AML-193 (cell line): ENCODE measurements around the gene CYB5B.

ENCODE experiments used
- DNase-seq, 2 experiments: peaks; one replicate each; lab custom pipeline; 2025; lab: John Stamatoyannopoulos, UW

Gene CYB5B

DNA sequence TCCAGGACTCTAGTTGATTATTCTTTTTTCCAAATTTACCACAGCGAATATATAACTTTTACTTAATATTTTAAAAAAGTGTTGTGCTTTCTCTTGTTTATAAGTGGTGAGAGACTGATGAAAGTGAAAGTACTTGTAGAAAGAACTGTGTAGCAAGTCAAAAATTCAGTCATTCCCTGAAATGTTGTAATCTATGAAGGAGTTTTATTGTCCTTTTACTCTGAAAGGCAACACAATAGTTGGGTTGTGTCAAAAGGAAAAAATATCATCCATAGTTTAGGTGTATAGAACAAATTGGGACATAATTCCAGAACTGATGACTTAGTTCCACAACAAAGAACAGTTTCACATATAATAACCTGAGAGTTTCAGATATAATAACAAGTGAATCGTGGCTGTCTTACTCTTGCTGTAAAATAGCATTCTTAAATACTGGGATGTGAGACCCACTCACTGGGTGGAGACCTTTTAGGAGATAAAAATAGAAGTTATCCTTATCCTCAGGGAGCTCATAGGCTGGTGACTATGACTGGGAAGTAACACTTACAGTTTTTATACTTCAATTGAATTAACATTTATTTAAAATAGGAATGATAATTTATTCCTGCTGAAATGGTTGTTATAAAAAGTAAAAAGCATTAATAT, 20.6 kb downstream of the CYB5B start:
- DNase-seq, result no peak

DNA sequence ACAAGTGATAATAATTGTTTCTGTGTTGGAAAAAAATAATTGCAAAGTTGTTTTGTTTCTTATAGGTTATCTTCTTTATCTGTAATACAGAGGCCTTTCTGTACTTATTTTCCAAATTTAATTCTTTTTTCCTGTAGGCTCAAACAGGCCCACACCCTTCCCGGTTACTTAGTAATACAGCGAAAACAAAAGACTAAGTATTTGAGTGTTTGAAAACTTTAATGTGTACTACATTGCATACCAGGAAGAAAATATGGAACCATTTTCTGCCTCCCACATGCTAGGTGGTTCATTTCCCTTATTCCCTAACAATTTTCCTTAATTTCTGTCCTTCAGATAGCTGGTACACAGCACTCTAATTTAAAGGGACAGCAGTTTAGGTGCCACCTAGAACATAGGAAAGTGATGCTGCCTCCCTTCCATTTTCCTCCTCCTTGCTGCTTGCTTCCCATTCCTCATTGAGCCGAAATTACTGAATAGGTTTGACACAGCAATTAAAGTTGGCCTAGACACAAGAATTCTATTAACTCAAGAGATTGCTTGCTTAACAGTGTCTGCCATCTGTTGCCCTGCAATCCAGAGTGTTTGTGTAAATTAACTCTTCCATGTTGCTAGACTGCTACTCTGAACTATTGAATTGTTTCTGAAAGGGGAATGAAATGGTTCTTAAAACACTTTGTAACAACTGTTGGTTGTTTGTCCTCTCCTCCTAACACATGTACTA, 24.2 kb downstream of the CYB5B start:
- DNase-seq, result no peak

DNA sequence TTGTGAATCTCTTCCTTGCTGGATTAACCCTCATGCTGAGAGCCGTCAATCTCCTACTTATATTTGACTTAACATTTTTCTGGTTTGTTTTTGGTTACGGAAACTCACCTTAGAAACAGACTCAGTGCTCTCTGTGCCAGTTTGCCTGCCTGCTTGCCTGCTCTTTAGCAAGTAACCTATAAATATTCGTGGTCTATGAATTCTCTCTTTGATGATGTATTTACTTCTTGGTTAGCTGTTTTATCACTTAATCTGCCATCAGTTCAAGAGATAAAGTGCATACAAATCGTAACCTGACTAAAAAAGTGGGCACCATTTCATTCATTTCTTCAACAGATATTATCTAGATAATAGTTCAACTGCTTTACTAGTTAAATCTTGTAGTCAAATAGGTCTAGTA, 26.7 kb downstream of the CYB5B start:
- DNase-seq, result no peak

DNA sequence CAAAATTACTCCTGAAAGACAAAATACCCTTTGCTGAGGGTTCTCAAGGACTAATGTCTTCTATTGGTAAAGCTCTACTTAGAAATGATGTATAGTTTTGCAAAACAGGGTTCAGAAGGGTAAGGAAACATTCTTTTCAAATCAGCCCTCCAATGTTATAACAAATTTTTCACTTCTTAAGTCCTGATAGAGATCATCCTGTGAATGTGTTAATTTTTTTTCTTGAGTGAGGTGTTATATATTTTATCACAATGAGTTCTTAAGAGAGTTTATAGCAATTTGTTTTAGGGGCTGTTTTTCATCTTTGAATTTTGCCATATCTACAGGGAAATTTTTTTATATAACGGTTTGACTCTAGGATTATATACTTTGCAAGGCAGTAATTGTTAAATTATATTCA, 29.5 kb downstream of the CYB5B start:
- no peak for DNase-seq

DNA sequence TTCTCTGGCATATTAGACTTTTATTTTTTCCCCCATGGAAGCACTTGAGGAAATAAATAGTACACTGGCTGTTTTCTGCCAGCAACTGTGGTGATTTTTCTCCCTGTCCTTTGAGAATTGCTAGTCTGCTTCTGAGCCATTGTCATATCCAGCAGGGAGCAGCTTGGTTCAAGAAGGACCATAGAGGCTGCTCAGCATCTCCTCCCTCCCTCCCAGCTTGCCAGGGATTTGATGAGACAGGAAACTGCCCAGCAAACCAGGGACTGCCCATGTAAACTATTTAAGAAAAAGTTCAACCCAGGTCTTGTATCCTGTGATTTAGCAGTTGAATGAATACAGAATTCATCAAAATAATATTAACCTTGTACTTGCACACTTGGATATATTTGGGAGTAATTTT, 39.5 kb downstream of the CYB5B start:
- no peak for DNase-seq

DNA sequence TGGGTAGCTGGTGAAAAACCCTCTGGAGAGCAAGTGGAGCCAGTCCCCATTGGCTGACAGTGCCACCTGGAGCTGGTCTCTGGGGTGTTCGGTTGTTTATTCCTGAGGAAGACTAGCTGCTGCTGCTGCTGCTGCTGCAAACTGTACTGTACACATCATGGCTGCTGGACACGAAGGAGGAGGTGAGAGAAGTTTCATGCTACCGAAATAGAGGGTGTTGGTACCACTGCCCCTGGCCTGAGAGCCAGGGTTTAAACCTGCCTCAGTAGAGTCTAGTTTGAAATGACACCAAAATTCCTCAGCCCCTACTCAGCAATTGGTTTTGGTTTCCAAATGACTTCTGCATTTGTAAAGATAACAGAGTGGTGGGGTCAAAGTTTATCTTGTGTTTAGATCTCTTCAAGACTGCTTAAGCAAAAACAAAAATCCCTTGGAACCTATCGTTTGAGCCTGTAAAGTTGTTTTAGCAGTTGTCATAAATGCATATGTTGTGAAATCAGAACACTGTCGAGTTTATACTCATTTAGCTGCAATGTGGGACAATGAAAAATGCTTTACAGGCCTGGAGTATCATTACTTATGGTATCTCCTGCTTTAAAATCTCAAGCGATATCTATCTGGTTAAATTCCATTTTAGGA, 40.8 kb downstream of the CYB5B start:
- no peak for DNase-seq

DNA sequence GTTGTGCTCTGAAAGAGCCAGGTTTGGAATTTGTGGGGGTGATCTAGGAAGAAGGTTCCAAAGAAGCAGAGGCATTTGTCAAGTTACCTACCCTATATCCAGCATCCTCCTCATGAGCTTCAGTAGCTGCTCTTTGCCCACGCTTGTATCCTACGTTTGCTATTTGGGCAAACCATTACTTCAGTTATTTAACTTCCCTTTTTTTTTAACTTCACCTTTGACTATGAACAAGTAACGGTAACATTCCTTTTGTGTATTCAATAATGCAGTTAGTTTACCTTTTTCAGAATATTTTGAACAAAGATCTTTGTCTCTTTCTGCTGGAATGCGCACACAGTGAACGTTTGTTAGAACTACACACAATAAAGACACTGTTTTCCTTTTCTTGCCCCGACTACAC, 41.5 kb downstream of the CYB5B start:
- DNase-seq, result peak in 1 of 2 experiments; percentile 12

DNA sequence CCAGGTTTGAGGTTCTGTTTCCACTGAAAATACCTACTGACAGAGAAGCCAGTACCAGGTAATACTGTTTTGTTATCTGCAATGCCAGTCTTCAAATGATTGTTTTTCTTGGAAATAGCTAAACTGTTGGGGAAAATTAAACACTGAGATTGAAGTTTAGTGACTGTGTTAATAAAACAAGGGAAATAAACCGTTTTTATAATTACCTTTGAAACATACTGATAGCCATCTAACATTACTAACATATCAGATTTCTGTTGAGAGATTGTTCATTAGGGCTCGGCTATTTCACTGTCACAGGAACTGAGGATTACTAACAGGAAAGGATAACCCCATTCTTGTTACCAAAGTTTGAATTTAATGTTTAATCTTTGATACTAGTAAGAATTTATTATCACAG, 42.1 kb downstream of the CYB5B start:
- DNase-seq, result no peak

DNA sequence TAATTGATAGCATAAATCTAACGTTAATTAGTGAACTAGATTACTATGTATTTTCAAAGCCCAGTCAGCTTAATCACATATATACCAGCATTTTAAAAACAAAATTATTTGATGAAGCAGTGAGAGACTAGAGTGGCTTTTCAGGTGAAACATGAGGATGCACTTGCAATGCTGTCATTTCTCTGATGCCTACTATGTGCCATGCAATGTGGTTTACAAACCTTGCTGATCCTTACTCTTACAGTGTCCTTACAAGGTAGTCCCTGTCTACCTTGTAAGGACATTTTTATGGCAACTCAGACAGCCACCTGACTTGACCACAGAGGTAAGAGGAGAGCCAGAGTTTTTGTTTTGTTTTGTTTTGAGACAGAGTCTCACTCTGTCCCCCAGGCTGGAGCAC, 42.7 kb downstream of the CYB5B start:
- DNase-seq, result no peak

DNA sequence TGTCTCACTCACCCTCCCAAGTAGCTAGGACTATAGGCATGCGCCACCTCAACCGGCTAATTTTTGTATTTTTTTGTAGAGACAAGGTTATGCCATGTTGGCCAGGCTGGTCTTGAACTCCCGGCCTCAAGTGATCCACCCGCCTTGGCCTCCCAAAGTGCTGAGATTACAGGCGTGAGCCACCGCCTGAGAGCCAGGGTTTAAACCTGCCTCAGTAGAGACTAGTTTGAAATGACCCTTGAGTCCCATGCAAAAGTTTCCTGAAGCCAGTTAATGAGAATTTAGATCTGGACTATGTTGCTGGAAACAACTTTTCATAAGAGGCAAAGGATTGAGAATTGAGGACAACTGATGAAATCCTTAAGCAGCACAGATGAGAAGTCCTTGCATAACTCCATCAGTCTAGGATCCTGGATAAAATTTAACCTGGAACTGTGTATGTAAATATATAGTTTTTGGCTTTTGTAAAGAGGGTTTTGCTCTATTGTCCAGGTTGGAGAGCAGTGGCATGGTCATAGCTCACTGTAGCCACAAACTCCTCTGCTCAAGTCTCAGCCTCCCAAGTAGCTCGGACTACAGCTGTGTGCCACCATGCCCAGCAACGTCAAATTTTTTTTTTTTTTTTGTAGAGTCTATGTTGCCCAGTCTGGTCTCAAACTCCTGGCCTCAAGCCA, 43.2 kb downstream of the CYB5B start:
- no peak for DNase-seq

DNA sequence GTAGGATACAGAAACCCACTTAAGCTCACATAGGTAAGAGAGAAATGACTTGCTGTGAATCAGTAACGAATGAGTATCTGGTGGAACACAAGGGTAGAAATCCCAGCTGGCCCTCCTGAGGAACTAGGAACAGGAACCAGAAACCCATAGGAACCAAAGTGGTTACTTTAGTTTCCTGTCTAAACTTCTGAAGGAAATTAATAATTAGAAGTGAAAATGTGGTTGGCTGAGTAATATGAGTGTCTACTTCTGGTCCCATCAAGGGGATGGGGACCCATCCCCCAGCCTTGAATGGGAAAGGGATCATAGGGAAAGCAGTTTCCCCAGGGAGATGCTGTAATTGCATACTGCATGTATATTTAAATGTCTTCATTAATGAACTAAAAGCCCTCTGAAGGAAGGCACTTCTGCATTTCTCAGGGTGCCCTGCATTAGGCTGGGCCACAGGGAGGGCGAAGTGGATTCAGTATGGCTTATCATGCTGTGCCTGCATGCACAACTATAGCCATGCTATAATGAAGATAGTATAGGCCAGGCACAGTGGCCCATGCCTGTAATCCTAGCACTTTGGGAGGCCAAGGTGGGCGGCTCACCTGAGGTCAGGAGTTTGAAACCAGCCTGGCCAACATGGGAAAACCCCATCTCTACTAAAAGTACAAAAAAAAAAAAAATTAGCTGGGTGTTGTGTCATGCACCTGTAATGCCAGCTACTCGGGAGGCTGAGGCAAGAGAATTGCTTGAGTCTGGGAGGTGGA, 45.6 kb downstream of the CYB5B start:
- peak; percentile 55 to 58 for DNase-seq

DNA sequence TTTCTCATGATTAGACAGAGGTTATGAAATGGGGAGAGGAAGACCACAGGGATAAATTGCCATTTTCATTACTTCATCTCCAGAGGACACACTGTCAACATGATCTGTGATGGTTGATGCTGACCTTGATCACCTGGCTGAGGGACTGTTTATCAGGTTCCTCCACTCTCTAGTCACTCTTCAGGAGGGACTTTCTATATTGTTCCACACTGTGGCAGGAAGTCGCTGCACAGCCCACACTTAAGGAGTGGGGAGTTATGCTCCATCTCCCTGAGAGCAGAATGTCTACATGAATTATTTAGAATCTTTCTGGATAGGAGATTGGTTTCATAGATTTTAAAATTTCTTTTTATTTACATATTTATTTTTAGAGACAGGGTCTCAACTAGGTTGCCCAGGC, 46.7 kb downstream of the CYB5B start:
- no peak for DNase-seq

DNA sequence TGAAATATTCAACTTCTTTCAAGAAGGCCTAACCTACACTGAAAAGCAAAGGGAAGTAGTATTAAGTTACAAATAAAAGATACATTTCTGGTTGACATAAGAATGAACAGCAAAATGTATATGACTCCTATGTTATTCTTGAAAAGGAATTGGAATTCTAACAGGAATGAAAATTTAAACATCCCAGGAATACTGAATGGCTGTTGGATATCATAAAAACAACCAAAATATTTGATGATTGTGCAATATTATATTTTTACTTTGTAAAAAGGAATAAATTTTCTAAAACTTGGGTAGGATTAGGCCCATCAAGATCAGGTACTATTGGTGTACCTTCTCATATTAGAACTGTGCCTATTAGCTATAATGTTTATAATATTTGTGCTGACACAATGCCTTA, 50.0 kb downstream of the CYB5B start:
- DNase-seq, result no peak

DNA sequence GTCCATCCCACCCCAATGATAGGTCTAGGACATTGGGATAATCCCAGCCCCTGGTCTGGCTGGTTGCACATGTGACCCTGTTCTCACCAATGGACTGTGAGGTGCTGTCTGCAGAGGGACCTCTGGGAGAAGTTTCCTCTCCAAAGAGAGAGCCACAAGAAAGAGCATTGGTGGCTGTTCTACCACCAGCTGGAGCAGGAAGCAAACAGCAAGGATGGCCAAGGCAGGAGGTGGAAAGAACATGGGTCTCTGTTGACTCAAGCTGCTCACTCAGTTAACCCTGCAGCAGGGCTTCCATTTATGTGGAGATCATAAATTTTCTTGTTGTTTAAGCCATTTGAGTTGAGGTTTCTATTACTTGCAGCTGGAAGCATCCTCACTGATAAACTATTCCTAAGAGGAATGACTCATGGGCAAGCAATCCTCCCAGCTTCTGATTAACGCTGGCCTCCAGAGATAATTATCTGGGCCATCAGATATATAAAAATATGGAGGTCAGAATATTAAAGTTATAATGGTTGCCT, 52.6 kb downstream of the CYB5B start:
- DNase-seq, result no peak

DNA sequence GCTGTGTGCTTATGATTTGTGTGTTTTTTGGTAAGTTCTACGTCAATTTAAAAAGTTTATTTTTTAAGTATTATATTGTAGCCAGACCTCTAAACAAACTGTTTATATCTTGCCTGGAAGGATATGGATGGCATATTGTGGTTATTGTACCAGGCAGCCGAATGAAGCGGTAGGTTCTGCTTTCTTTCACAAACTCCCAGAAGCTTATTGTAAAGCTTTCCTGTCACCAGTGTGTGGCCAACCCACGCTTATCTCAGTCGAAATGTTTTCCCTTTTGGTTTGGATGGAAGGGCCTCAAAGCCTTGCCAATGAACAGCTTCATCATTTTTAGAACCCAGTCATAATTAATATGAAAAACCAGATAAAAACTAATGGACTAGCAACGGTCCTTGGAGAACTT, 53.1 kb downstream of the CYB5B start:
- DNase-seq, result peak in 1 of 2 experiments; percentile 32

DNA sequence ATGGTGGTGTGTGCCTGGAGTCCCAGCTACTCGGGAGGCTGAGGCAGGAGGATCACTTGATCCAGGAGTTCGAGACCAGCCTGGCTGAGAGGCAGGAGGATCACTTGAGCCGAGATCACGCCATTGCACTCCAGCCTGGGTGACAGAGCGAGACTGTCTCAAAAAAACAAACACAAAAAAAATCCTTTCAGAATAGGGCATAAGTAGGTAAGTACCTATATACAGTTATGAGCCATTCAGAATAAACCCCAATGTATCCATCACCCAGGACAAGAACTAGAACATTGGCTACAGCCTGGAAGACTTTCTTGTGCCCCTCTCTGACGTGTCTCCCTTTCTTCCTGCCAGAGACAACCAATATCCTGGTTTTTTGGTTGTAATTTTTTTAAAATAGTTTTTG, 54.3 kb downstream of the CYB5B start:
- DNase-seq, result no peak

DNA sequence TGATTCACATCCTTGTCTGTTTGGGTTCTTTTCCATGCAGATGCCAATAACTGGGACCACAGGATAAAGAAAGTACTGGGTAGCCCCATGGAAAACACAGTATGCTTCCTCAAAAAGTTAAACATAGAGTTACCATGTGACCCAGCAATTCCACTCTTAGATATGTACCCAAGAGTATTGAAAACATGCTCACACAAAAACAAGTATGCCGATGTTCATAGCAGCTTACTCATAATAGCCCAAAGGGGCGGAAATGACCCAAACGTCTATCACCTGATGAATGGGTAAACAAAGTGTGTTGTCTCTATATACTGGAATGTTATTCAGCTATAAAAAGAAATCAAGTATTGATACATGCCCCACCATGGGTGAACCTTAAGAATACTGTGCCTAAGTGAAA, 55.4 kb downstream of the CYB5B start:
- no peak for DNase-seq

DNA sequence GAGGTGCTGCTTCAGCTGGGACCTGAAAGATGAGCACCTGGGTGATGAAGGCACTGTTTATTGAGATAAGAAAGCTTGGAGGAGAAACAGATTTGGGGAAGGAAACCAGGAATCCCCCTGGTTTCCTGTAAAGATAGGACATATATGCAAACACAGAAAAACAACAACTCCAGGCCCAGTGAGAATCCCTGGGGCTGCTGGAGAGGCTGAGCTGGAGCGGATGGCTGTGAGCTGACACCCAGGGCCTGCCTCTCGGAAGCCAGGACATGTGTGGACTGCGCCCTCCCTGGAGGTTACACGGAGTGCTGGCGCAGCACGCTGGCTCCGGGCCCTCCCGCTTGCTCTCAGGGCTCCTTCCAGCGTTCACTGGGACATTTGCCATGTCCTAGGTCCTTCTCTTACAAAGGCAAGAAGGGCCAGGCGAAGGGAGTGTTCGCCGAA, 57.5 kb downstream of the CYB5B start:
- DNase-seq, result no peak

DNA sequence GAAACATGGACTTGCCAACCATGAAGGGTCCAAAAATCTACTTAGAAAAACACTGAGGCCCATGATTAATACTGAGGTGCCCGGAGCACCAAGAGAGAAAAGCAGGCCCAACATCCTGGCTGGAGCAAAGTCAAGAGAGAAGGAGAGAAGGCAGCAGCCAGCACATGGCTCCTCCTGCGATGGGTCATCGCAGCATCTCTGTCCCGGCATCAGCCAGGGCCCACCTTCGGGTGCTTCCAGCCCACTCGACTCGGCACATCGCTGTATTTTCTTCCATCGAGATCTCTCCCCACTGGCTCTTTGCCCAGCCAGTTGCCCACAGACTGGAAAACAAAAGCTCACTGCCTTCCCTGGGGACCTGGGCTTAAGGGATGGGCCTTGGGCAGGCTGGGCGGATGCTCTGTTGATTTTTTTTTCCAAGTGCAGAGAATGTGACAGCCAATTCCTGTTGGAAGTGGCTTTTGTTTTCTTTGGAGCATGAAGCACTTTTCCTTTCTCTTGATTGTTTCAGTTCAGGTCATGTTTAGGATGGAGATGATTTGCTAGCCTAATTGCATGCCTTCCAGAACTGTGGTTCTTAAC, 58.1 kb downstream of the CYB5B start:
- no peak for DNase-seq

DNA sequence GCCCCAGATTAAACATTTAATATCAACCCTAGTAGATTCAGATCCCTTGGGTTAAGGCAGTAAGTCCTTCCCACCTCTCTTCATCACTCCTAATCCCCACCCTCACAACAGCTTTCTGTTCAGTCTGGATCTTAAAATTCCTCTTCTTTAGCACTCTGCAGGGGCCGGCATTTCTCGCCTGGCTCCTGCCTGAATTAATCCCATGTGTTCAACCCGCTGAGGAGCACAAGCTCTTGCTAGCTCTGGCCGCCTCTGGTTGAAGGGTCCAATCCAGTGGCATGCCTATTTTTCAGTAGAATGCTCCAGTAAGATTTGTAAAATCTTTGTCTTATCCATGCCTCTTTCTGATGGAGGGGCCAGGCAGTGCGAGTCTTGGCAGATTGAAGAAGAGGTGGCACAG, 59.2 kb downstream of the CYB5B start:
- DNase-seq, result no peak

DNA sequence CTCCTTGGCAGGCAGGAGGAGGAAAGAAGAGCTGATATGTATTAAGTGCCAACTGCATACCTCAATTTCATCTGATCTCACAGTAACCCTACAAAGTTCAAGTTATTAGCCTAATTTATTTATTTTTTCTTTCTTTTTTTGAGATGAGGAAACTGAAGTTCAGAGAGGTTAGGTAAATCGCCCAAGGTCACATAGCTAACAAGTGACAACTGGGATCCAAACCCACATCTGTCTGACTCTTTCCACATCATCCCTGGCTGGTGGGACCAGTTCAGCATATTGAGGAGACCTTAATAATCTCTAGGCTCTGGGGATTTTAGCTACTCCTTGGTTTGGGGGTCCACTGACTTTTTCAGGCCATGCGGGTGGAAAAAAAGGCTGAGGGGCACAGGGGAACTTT, 60.9 kb downstream of the CYB5B start:
- no peak for DNase-seq

DNA sequence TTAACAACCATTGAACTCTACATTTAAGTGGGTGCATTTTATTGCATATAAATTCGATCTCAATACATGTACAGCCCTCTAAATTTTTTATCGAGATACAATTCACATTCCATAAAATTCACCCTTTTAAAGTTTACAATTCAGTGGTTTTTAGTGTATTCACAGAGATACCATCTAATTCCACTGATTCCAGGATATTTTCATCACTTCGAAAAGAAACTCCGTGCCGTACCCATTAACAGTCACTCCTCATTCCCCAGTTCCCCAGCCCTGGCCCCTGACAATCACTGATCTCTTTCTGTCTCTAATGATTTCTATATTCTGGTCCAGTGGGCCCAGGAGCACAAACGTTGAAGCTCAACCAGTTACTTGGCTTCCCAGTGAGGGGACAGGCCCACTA, 61.4 kb downstream of the CYB5B start:
- DNase-seq, result no peak
